Measurements from ENCODE around the gene KRTAP5-3. TPM values are rescaled to one million over a fixed set of nuclear protein-coding genes. Genes with fewer than 3 reads are reported as not detected.
A peak's percentile ranks its signal among the peaks of the same experiment; 100 is the strongest.

Gene KRTAP5-3
- total and polyA plus RNA-seq, 2 donors (not counting 1 experiment from before 2014, with no cell fraction given): not detected

DNA sequence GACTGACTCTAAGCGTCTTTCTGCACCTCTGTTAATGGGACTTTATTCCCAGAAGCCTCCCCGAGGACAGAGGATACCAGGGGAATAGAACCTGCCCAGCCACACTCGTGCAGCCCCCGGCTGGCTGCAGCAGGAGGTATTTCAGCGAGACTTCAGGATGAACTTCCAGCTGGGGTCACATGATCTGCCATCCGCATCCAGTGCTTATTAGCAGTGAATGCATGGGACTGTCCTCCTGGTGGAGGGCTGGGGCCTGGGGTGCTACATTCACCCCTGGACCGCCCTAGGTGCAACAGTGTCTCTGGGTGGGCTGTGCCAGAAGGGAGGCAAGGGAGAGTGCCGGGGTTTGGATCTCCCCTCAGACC is 37.8 kb downstream of the KRTAP5-3 start:
- peak overlapping the region; percentile 53 for H3K27ac Mint-ChIP-seq
- no peak overlapping the region for H3K9ac ChIP-seq (ENCODE audit: low read length)
- H3K9me3 Mint-ChIP-seq (ENCODE audit: insufficient read depth): no peaks in the 10 kb centered on the region
- H3K27ac ChIP-seq (ENCODE audit: low read length in 2 of 2): no peak overlapping the region
- H2AFZ ChIP-seq (ENCODE audit: insufficient read depth, low read depth, low read length, poor library complexity, severe bottlenecking): no peak overlapping the region
- peak overlapping the region; percentile 64 for H3K4me3 Mint-ChIP-seq
- peaks cover 5% of the 10 kb centered on the region for H3K27me3 Mint-ChIP-seq
- no peak overlapping the region for H3K4me3 ChIP-seq (ENCODE audit: control extremely low read depth in 1 of 5, extremely low read depth in 1 of 5, insufficient read depth in 1 of 5, low read depth in 2 of 5, low read length in 4 of 5)
- ATAC-seq (ENCODE audit: low read depth) (no peak), DNase-seq (peak; percentile 29)
- no peaks in the 10 kb centered on the region for H4K20me1 ChIP-seq (ENCODE audit: control insufficient read depth, insufficient read depth, low read length, poor library complexity, severe bottlenecking)
- H3K4me1 ChIP-seq (ENCODE audit: control insufficient read depth in 2 of 2, insufficient read depth in 2 of 2, low read length in 2 of 2): peaks cover 31 to 33% of the 10 kb centered on the region in 2 donors
- intact Hi-C loops (cut with micrococcal nuclease): loop anchor here (5.0 kb wide), 2 partner anchors 118 to 308 kb away; no protein-coding TSS in a partner anchor
- H3K36me3 ChIP-seq (replicated peaks in 1 of 2; ENCODE audit: control extremely low read depth in 1 of 2, control insufficient read depth in 1 of 2, extremely low read depth in 1 of 2, insufficient read depth in 2 of 2, low read length in 1 of 2): no peaks in the 10 kb centered on the region
- peak overlapping the region; percentile 71 for H3K4me2 ChIP-seq (replicated peaks; ENCODE audit: low read depth, low read length, poor library complexity, severe bottlenecking)
- TF ChIP-seq, protein P1, sequence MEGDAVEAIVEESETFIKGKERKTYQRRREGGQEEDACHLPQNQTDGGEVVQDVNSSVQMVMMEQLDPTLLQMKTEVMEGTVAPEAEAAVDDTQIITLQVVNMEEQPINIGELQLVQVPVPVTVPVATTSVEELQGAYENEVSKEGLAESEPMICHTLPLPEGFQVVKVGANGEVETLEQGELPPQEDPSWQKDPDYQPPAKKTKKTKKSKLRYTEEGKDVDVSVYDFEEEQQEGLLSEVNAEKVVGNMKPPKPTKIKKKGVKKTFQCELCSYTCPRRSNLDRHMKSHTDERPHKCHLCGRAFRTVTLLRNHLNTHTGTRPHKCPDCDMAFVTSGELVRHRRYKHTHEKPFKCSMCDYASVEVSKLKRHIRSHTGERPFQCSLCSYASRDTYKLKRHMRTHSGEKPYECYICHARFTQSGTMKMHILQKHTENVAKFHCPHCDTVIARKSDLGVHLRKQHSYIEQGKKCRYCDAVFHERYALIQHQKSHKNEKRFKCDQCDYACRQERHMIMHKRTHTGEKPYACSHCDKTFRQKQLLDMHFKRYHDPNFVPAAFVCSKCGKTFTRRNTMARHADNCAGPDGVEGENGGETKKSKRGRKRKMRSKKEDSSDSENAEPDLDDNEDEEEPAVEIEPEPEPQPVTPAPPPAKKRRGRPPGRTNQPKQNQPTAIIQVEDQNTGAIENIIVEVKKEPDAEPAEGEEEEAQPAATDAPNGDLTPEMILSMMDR (IDR thresholded peaks at IDR 0.05): no peak
- TF ChIP-seq EZH2 (IDR thresholded peaks at IDR 0.05; ENCODE audit: borderline replicate concordance, insufficient read depth, low read depth, low read length, poor library complexity, severe bottlenecking): no peak
- H3K79me2 ChIP-seq (ENCODE audit: control insufficient read depth, insufficient read depth, low read length): no peaks in the 10 kb centered on the region
- ChIA-PET CTCF (no interaction called here), POLR2A (no interaction called here)
- H3K9me3 ChIP-seq (ENCODE audit: control extremely low read depth in 1 of 3, control insufficient read depth in 2 of 3, insufficient read depth in 1 of 3, low read length in 2 of 3): peaks cover 0 to 3% (median 0%) of the 10 kb centered on the region in 3 donors
- peaks cover 0 to 43% (median 9%) of the 10 kb centered on the region in 4 experiments for H3K27me3 ChIP-seq (replicated peaks in 1 of 4; ENCODE audit: control extremely low read depth in 1 of 4, control insufficient read depth in 3 of 4, insufficient read depth in 4 of 4, low read length in 3 of 4)
- peaks cover 20% of the 10 kb centered on the region for H3K4me1 Mint-ChIP-seq
- WGBS (ENCODE audit: insufficient coverage): 80% methylated on average over 8 of the region's 8 CpGs

DNA sequence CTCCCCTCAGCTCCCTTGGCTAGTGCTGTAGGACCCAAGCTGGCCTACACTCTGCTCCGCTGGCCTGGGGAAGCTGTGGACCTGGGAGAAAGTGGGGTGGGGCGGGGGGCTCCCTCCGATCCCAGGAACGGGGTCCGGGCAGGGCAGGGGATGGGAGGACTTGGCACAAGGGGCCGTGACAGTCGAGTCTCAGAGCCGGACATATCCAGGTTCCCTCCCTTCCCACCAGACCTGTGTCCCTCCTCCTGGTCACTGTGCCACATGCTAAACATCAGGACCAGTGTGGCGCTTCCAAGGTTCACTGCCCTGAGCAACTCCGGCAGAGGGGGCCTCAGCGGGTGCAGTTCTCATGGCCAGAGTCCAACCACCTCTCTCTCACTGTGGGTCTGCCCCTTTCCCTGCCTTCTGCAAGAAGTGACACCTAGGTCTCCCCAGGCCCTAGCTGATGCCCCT is 38.2 kb downstream of the KRTAP5-3 start:
- Mint-ChIP-seq H3K9me3 (ENCODE audit: insufficient read depth) (no peaks in the 10 kb centered on the region), H3K27ac (no peak overlapping the region), H3K27me3 (peaks cover 5% of the 10 kb centered on the region), H3K4me1 (peaks cover 20% of the 10 kb centered on the region), H3K4me3 (peak overlapping the region; percentile 64)
- Histone ChIP-seq H3K4me3 (ENCODE audit: control extremely low read depth in 1 of 5, extremely low read depth in 1 of 5, insufficient read depth in 1 of 5, low read depth in 2 of 5, low read length in 4 of 5) (no peak overlapping the region), H3K27me3 (replicated peaks in 1 of 4; ENCODE audit: control extremely low read depth in 1 of 4, control insufficient read depth in 3 of 4, insufficient read depth in 4 of 4, low read length in 3 of 4) (peaks cover 0 to 40% (median 8%) of the 10 kb centered on the region in 4 experiments), H3K79me2 (ENCODE audit: control insufficient read depth, insufficient read depth, low read length) (no peaks in the 10 kb centered on the region), H3K27ac (ENCODE audit: low read length in 2 of 2) (no peak overlapping the region), H3K4me1 (ENCODE audit: control insufficient read depth in 2 of 2, insufficient read depth in 2 of 2, low read length in 2 of 2) (peaks cover 30 to 33% of the 10 kb centered on the region in 2 donors), H2AFZ (ENCODE audit: insufficient read depth, low read depth, low read length, poor library complexity, severe bottlenecking) (no peak overlapping the region), H3K36me3 (replicated peaks in 1 of 2; ENCODE audit: control extremely low read depth in 1 of 2, control insufficient read depth in 1 of 2, extremely low read depth in 1 of 2, insufficient read depth in 2 of 2, low read length in 1 of 2) (no peaks in the 10 kb centered on the region), H3K4me2 (replicated peaks; ENCODE audit: low read depth, low read length, poor library complexity, severe bottlenecking) (no peak overlapping the region), H3K9ac (ENCODE audit: low read length) (no peak overlapping the region), H4K20me1 (ENCODE audit: control insufficient read depth, insufficient read depth, low read length, poor library complexity, severe bottlenecking) (no peaks in the 10 kb centered on the region), H3K9me3 (ENCODE audit: control extremely low read depth in 1 of 3, control insufficient read depth in 2 of 3, insufficient read depth in 1 of 3, low read length in 2 of 3) (peaks cover 0 to 7% (median 0%) of the 10 kb centered on the region in 3 donors)
- ChIA-PET POLR2A (interaction anchor here (0.7 kb wide), 1 partner anchor 12 kb away, joined by 5 read pairs; no protein-coding TSS in a partner anchor), CTCF (interaction anchor here (1.3 kb wide), 1 partner anchor 23 kb away, joined by 6 read pairs; no protein-coding TSS in a partner anchor)
- TF ChIP-seq, protein P1 (IDR thresholded peaks at IDR 0.05): no peak
- TF ChIP-seq EZH2 (IDR thresholded peaks at IDR 0.05; ENCODE audit: borderline replicate concordance, insufficient read depth, low read depth, low read length, poor library complexity, severe bottlenecking): no peak
- WGBS (ENCODE audit: insufficient coverage): 91% methylated on average over 9 of the region's 11 CpGs
- DNase-seq: no peak
- ATAC-seq (ENCODE audit: low read depth): no peak
- intact Hi-C loops (cut with micrococcal nuclease): loop anchor here (5.0 kb wide), 2 partner anchors 118 to 308 kb away; no protein-coding TSS in a partner anchor
